Testis (tissue), 3 donors: Measurements from ENCODE around the gene RGS10. TPM values are rescaled to one million over a fixed set of nuclear protein-coding genes. Genes with fewer than 3 reads are reported as not detected.

Experiments
- DNase-seq: peaks from one replicate; pipeline ENCODE4 v3.0.0-alpha.2; 2019
- H3K27ac ChIP-seq, 2 donors: fragments of 200-600 bp; sonication (generic); one replicate each; pipeline ENCODE4 v1.5.1; 2019
- H3K27me3 ChIP-seq: fragments of 200-600 bp; sonication (generic); one replicate; pipeline ENCODE4 v1.5.1; 2019
- H3K36me3 ChIP-seq: fragments of 200-600 bp; sonication (generic); one replicate; pipeline ENCODE4 v1.5.1; 2017; ENCODE audit warnings: low read depth; ENCODE audit errors: missing control alignments
- H3K4me1 ChIP-seq: fragments of 200-600 bp; sonication (generic); one replicate; pipeline ENCODE4 v1.5.1; 2019
- H3K4me3 ChIP-seq, 2 donors: fragments of 200-600 bp; sonication (generic); one replicate each; pipeline ENCODE4 v1.5.1; 2017 to 2019
- H3K9me3 ChIP-seq: fragments of 200-600 bp; sonication (generic); one replicate; pipeline ENCODE4 v1.5.1; 2017
- POLR2A ChIP-seq: fragments of 450-650 bp; IDR thresholded peaks from one replicate; pipeline ENCODE4 v1.6.1; 2017; ENCODE audit warnings: antibody characterized with exemption, mild to moderate bottlenecking, moderate library complexity
- WGBS, 2 donors: methylation state at CpG; one replicate each; pipeline ENCODE4 v1.1.5; 2018; 5-methylcytosine and 5-hydroxymethylcytosine counted together
- intact Hi-C: fragments of 100-400 bp; cut with DNase I; formaldehyde crosslinking; loops from one replicate; pipeline ENCODE4 v1.15.1; 2023; ENCODE audit warnings: low total_unique reads
- polyA plus RNA-seq: library from polyadenylated mRNA; stranded (reverse); fragments of 350-450 nt; fragmentation: Illumina TruSeq; extraction: RNeasy Lipid Tissue Mini Kit (QIAGEN cat#74804); gene quantifications from one replicate; pipeline ENCODE4 v1.2.3, GENCODE V29; 2014; ENCODE audit warnings: low read depth, low replicate concordance; ENCODE audit not compliant: insufficient read depth
- total RNA-seq, 2 donors: library from RNA; depleted of rRNA; stranded (reverse); fragments of >200 nt; gene quantifications; one replicate each; pipeline ENCODE4 v1.2.3, GENCODE V29; 2016
- TF ChIP-seq, protein P1 (sequence below), 3 experiments: fragments of 450-650 bp in 2 of 3; fragments of 200-600 bp in 1 of 3; sonication (generic) in 1 of 3; IDR thresholded peaks; one replicate each; pipeline ENCODE4 v1.5.1; 2016 to 2019; ENCODE audit warnings: antibody characterized with exemption in 3 of 3, mild to moderate bottlenecking in 2 of 3, moderate library complexity in 1 of 3

The RGS10 gene
- total and polyA plus RNA-seq, 3 donors from 2014 or later: 3.6 to 13.7 (median 7.1) TPM

DNA sequence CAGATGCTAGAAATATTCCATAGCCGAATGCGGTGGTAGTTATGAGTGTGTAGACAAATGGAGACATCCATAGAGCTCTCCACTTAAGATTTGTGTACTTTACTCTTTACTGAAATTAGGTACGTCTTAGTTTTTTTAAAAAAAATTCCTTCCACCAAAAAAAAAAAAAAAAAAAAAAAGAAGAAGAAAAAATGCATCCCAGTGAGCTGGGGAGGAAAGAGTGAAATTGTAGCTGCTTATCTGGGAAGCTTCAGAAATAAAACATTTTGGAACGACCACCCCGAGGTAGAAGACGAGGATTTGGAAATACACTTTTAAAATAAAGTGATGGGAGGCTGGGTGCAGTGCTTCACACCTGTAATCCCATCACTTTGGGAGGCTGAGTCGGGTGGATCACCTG, 53.8 kb downstream of the RGS10 start:
- Histone ChIP-seq H3K27me3 (no peaks in the 10 kb centered on the region), H3K27ac (no peak overlapping the region), H3K4me1 (peaks cover 5% of the 10 kb centered on the region), H3K9me3 (no peaks in the 10 kb centered on the region), H3K4me3 (no peak overlapping the region), H3K36me3 (no peaks in the 10 kb centered on the region)
- DNase-seq: no peak
- WGBS, 2 donors: 70 to 71% methylated on average over 7 of the region's 7 CpGs
- no peak for TF ChIP-seq POLR2A
- TF ChIP-seq, protein P1, sequence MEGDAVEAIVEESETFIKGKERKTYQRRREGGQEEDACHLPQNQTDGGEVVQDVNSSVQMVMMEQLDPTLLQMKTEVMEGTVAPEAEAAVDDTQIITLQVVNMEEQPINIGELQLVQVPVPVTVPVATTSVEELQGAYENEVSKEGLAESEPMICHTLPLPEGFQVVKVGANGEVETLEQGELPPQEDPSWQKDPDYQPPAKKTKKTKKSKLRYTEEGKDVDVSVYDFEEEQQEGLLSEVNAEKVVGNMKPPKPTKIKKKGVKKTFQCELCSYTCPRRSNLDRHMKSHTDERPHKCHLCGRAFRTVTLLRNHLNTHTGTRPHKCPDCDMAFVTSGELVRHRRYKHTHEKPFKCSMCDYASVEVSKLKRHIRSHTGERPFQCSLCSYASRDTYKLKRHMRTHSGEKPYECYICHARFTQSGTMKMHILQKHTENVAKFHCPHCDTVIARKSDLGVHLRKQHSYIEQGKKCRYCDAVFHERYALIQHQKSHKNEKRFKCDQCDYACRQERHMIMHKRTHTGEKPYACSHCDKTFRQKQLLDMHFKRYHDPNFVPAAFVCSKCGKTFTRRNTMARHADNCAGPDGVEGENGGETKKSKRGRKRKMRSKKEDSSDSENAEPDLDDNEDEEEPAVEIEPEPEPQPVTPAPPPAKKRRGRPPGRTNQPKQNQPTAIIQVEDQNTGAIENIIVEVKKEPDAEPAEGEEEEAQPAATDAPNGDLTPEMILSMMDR (IDR thresholded peaks at IDR 0.05): no peak
- intact Hi-C loops: no loop called here

DNA sequence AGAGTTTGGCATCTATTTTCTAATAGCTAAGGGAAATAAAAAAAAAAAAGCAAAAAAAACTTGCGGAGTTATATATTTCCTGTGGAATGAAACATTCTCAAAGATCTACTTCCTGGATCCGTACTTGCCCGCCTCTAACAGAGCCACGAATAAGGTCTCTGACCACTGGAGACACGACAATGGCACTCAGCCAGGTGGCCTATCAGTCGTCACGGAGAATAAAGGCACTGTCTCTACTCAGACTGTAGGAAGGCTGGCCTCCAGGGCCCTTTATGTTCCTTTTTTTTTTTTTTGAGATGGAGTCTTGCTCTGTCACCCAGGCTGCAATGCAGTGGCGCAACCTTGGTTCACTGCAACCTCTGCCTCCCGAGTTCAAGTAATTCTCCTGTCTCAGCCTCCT, 58.7 kb downstream of the RGS10 start:
- DNase-seq: no peak
- TF ChIP-seq, protein P1 (IDR thresholded peaks at IDR 0.05): no peak
- no peak for TF ChIP-seq POLR2A
- WGBS, 2 donors: 72 to 75% methylated on average over 9 of the region's 9 CpGs
- no peak overlapping the region for H3K27ac ChIP-seq
- no peaks in the 10 kb centered on the region for H3K4me1 ChIP-seq
- no peak overlapping the region for H3K4me3 ChIP-seq
- no peaks in the 10 kb centered on the region for H3K36me3 ChIP-seq
- H3K9me3 ChIP-seq: no peaks in the 10 kb centered on the region
- H3K27me3 ChIP-seq: no peaks in the 10 kb centered on the region
- intact Hi-C loops: no loop called here

DNA sequence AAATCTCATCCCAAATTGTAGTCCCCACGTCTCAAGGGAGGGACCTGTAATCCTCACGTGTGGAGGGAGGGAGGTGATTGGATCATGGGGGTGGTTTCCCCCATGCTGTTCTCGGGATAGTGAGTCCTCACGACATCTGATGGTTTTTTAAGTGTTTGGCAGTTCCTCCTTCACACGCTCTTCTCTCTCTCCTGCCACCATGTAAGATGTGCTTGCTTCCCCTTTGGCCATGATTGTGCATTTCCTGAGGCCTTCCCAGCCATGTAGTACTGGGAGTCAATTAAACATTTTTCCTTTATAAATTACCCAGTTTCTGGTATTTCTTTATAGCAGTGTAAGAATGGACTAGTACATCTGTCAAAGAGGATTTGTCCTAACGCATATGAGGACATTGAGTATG, 59.5 kb downstream of the RGS10 start:
- Histone ChIP-seq H3K4me3 (no peak overlapping the region), H3K9me3 (no peaks in the 10 kb centered on the region), H3K4me1 (no peaks in the 10 kb centered on the region), H3K27me3 (no peaks in the 10 kb centered on the region), H3K36me3 (no peaks in the 10 kb centered on the region), H3K27ac (no peak overlapping the region)
- intact Hi-C loops: no loop called here
- WGBS, 2 donors: 92 to 97% methylated on average over 6 of the region's 6 CpGs
- TF ChIP-seq, protein P1 (IDR thresholded peaks at IDR 0.05): no peak
- no peak for TF ChIP-seq POLR2A
- DNase-seq: no peak

DNA sequence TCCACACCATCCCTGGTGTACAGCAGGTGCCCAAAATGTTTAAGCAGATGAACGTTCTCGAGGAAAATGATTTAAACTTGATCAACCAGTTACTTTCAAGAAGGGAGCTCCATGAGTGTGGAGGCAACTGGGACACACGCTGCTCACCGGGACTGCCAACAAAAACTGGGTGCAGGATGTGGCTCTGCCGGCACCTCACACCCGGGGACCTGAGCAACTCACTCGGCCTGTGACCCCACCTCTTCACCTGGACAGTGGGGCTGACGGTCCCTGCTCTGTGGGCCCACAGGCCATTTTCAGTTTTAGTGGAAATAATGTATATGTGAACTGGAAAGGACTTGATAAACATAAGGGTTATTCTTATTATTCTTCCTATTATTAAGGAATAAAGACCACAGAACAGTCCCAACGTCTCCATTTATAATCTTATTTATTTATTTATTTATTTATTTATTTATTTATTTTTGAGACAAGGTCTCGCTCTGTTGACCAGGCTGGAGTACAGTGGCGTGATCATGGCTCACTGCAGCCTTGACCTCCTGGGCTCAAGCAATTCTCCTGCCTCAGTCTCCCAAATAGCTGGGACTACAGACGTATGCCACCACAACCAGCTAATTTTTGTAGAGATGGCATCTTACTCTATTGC, 60.6 kb downstream of the RGS10 start:
- Histone ChIP-seq H3K9me3 (no peaks in the 10 kb centered on the region), H3K36me3 (no peaks in the 10 kb centered on the region), H3K4me1 (no peaks in the 10 kb centered on the region), H3K27me3 (no peaks in the 10 kb centered on the region), H3K4me3 (no peak overlapping the region), H3K27ac (no peak overlapping the region)
- WGBS, 2 donors: 87 to 92% methylated on average over 12 of the region's 12 CpGs
- intact Hi-C loops: no loop called here
- TF ChIP-seq, protein P1 (IDR thresholded peaks at IDR 0.05): no peak
- TF ChIP-seq POLR2A: no peak
- no peak for DNase-seq

DNA sequence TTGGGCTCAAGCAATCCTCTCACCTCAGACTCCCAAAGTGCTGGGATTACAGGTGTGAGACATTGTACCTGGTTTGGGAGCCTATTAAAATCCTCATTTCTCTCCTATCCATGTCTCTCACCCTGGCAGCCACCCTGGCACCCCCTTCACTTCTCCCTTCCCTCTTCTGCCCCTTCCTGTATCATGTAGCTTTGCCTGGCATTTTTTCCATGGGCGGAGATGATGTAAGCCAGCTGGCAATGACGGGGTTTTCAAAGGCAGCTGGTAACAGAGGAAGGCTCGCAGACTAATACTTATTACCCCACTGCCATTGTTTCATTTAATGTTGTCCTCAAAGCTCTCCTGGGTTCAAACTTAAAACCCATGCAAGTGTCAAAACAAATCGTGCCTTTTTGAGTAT, 61.9 kb downstream of the RGS10 start:
- Histone ChIP-seq H3K27me3 (no peaks in the 10 kb centered on the region), H3K9me3 (no peaks in the 10 kb centered on the region), H3K4me3 (no peak overlapping the region), H3K27ac (no peak overlapping the region), H3K4me1 (no peaks in the 10 kb centered on the region), H3K36me3 (no peaks in the 10 kb centered on the region)
- no peak for TF ChIP-seq POLR2A
- TF ChIP-seq, protein P1 (IDR thresholded peaks at IDR 0.05): no peak
- DNase-seq: no peak
- intact Hi-C loops: no loop called here
- WGBS, 2 donors: 79 to 86% methylated on average over 4 of the region's 4 CpGs
